Stimulated activated CD4-positive, alpha-beta T cell treated with anti-CD3 and anti-CD28 coated beads, TNF-alpha, amount 100 ng/mL, for 24 hours (primary cell): Measurements from ENCODE around the gene PSG3.
A peak's percentile ranks its signal among the peaks of the same experiment; 100 is the strongest.
"Not testable (repeated sequence)": the region's sequence is repeated elsewhere in the genome, so short reads cannot be mapped to it uniquely, and the experiment has no call there.

ENCODE experiments used
- DNase-seq, 3 experiments: peaks; one replicate each; pipeline ENCODE4 v3.0.0-alpha.2; 2020; ENCODE audit warnings: low read depth in 3 of 3

PSG3 gene

GRCh38 chr19:42740381-42740780, at the start of gene PSG3:
Gene PSG3 (minus strand): TSS chr19:42740481. CDS start chr19:42740384, 97 bp downstream.
- DNase-seq = not testable (repeated sequence)

DNA sequence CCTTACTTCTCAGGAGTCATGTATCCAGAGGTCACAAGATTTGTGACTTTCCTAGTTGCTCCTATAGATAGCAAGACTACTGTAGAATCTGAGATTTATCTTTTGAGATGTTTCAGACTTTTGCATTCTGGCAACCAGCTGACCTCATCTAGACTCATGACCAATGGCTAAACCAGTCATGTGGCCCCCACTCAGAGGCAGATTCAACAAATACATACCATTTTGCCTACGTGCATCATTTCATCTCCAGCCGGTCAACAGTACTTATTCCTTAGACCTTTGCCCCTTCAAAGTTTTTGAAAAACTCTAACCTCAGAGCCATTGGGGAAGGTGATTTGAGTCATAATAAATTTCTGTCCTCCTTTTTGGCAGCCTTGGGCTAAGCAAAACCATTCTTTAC, 48.5 kb upstream of the PSG3 start:
- not testable (repeated sequence) for DNase-seq

DNA sequence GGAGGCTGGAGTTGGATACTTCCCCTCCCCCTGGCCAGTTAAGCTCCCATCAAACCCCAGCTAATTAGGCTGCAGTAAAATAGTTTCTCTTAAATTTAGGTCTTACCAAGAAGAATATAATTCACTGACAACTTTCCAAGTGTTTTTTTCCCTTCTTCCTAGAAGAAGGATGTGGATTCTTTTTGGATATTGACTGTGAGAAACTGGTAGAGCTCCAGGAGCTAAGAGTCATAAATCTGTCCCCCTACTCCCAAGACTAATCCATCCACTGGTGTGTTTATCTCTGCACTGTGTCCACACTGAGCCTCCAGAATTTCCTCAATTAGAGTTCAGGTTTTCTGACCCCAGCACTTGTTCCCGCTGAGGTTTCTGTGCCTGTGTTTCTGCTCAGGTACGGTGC, 47.5 kb upstream of the PSG3 start:
- not testable (repeated sequence) for DNase-seq

GRCh38 chr19:42776750-42777612, 36.7 kb upstream of the PSG3 start:
- peak in 1 of 3 experiments; percentile 45 for DNase-seq

DNA sequence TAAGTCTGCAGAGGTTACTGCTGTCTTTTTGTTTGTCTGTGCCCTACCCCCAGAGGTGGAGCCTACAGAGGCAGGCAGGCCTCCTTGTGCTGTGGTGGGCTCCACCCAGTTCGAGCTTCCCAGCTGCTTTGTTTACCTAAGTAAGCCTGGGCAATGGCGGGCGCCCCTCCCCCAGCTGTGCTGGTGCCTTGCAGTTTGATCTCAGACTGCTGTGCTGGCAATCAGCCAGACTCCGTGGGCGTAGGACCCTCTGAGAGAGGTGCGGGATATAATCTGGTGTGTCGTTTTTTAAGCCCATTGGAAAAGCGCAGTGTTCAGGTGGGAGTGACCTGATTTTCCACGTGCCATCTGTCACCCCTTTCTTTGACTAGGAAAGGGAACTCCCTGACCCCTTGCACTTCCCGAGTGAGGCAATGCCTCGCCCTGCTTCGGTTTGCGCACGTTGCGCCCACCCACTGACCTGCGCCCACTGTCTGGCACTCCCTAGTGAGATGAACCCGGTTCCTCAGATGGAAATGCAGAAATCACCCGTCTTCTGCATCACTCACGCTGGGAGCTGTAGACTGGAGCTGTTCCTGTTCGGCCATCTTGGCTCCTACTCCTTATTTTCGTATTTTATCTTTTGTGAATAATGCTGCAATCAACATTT, 34.4 kb upstream of the PSG3 start:
- not testable (repeated sequence) for DNase-seq

GRCh38 chr19:42767319-42767718, 27.0 kb upstream of the PSG3 start:
- not testable (repeated sequence) for DNase-seq

- not testable (repeated sequence) for DNase-seq
Measured at GRCh38 chr19:42766871-42767270, 26.6 kb upstream of the PSG3 start.

GRCh38 chr19:42764836-42765235, 24.6 kb upstream of the PSG3 start:
- DNase-seq = no peak

- DNase-seq = no peak
Measured at GRCh38 chr19:42762789-42763188, 22.5 kb upstream of the PSG3 start.

DNA sequence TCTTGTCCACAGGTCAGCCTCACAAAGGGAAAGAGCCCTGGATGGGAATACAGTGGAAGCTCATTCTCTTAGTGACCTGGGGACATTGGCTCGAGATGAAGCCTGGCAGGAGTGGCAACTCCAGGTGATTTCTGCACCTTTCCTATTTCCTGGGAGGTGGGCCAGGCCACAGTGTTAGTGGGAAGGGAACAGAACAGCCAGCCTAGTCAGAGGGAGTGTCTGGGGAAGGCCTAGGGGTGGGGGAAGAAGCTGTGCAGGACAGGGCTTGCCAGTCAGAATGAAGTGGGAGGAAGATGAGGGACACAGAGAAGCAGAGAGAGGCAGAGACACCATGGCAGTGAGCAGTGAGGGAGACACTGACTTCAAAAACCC, 21.6 kb upstream of the PSG3 start:
- not testable (repeated sequence) for DNase-seq

DNA sequence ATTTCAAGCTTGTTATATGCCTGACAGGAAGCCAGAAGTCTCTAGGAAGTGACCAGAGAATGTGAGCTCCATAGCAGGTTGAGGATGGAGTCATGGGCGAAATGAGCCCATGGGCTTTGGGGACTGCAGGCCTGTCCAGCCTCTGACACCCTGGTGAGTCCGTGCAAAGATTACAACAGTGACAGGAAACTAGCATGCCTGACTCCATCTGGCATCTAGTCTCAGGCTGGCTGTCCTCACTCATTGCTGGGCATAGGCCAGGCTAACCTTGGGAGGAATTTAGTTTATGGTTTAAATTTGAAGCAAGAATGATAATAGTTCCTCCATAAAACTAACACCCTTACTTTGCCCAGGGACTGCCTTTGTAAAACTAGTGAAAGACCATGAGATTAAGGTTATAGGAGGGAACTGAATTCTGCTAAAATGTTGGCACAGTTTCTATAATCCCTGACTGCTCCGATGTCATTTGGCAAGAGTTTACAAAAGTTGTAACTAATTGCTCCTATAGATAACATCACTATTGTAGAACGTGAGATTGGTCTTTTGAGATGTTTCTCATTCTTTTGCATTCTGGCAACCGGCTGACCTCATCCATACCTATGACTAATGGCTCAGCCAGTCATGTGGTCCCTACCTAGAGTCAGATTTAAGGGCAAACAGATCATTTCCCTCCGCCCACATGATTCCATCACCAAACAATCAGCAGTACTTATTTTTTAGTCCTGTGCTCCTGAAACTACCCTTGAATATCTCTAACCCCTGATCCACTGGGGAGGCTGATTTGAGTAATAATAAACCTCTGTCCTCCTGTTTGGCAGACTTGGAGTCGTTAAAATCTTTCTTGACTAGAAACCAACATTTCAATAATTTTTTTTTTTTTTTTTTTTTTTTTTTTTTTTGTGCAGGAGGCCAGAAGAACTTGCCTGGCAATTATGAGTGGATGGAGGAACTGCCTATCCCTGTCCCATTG, 21.0 kb upstream of the PSG3 start:
- not testable (repeated sequence) for DNase-seq

GRCh38 chr19:42758667-42759066, 18.4 kb upstream of the PSG3 start:
- DNase-seq = not testable (repeated sequence)

GRCh38 chr19:42752246-42752645, 12.0 kb upstream of the PSG3 start:
- DNase-seq = not testable (repeated sequence)

- DNase-seq = not testable (repeated sequence)
Measured at GRCh38 chr19:42741726-42742607, 1.7 kb upstream of the PSG3 start.

DNA sequence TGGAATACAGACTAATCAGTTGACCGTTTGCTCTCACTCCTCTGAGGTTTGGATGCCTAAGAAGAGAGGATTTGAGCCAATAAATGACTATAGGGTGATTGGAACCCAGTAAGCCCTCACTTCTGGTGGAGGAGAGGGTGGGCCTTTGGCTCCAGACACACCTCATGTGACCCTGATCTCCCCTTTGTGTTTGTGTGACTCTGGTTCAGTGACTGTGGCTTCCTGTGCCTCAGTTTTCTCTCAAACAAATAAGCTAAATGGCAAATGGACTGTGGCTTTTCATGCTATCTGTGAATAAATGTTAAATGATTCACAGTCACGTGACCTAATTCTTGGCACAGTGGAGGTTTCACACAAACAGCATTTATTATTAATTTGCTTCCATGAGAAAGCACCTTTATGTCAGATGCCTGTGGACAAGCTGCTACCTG, 2.7 kb downstream of the PSG3 start:
- DNase-seq = not testable (repeated sequence)

GRCh38 chr19:42728341-42728740, 11.9 kb downstream of the PSG3 start:
- DNase-seq = not testable (repeated sequence)

- DNase-seq = not testable (repeated sequence)
Measured at GRCh38 chr19:42714000-42714399, 26.3 kb downstream of the PSG3 start.

- DNase-seq = not testable (repeated sequence)
Measured at GRCh38 chr19:42712753-42713152, 27.5 kb downstream of the PSG3 start.

GRCh38 chr19:42710986-42711385, 29.3 kb downstream of the PSG3 start:
- DNase-seq = not testable (repeated sequence)

DNA sequence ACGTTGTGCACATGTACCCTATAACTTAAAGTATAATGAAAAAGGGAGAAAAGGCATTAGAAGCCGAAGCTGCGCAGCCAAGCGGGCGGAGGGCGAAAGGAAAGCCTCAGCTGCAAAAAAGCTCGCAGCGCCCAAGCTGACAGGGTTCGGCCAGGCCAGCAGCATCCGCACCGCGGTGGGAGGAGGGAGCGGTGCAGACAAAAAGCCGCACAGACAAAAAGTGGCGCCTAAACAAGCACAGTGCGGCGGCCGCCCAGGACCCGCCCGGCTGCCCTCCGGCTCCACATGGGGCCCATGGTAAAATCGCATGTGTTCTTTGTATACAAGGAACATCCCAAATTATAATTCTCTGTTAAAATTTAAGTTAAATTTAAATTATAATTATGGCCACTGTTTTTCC, 42.4 kb downstream of the PSG3 start:
- no peak for DNase-seq
